Body of pancreas (tissue), 4 donors: ENCODE results near the gene MYOM1. TPM values are rescaled to one million over a fixed set of nuclear protein-coding genes. Genes with fewer than 3 reads are reported as not detected.
"Not testable (repeated sequence)": the region's sequence is repeated elsewhere in the genome, so short reads cannot be mapped to it uniquely, and the experiment has no call there.

Experiments
- ATAC-seq: fragments of 150-250 bp; one replicate; pipeline ENCODE4 v1.9.1; 2016
- DNase-seq, 4 donors: peaks; one replicate each; pipeline ENCODE4 v3.0.0-alpha.2; 2019
- H3K27ac ChIP-seq, 4 donors: fragments of 200-600 bp; sonication (generic); 1 replicate in 3 of 4; 2 replicates in 1 of 4; pipeline versions ENCODE4 v1.5.1 to v1.6.1; 2016 to 2019; ENCODE audit warnings: mild to moderate bottlenecking in 1 of 4, mixed read lengths in 1 of 4, moderate library complexity in 1 of 4
- H3K27me3 ChIP-seq, 2 donors: fragments of 200-600 bp; sonication (generic); one replicate each; pipeline ENCODE4 v1.6.0; 2016; ENCODE audit warnings: mild to moderate bottlenecking in 1 of 2
- H3K36me3 ChIP-seq, 2 donors: fragments of 200-600 bp; sonication (generic); replicated peaks in 1 of 2; 2 replicates each; pipeline ENCODE4 v1.5.1; 2016; ENCODE audit warnings: low read depth in 2 of 2; ENCODE audit not compliant: insufficient read depth in 1 of 2
- H3K4me1 ChIP-seq: fragments of 200-600 bp; sonication (generic); one replicate; pipeline ENCODE4 v1.6.0; 2016
- H3K4me3 ChIP-seq, 2 donors: fragments of 200-600 bp; sonication (generic); 1 replicate in 1 of 2; 2 replicates in 1 of 2; pipeline ENCODE4 v1.5.1; 2016 to 2019
- H3K9me3 ChIP-seq, 3 donors: fragments of 200-600 bp; sonication (generic); 1 replicate in 2 of 3; 2 replicates in 1 of 3; pipeline ENCODE4 v1.5.1; 2016
- CTCF ChIP-seq, 7 experiments: fragments of 450-650 bp in 4 of 7; fragments of 200-600 bp in 3 of 7; sonication (generic) in 3 of 7; IDR thresholded peaks; one replicate each; pipeline ENCODE4 v1.5.1; 2016 to 2019; ENCODE audit warnings: antibody characterized with exemption in 7 of 7
- POLR2A ChIP-seq, 3 donors: fragments of 450-650 bp; IDR thresholded peaks; one replicate each; pipeline ENCODE4 v1.6.1; 2016; ENCODE audit warnings: antibody characterized with exemption in 3 of 3, mild to moderate bottlenecking in 2 of 3
- WGBS, 2 donors: methylation state at CpG; one replicate each; pipeline ENCODE4 v1.1.5; 2017; 5-methylcytosine and 5-hydroxymethylcytosine counted together
- intact Hi-C: fragments of 100-400 bp; cut with DNase I; formaldehyde crosslinking; loops from one replicate; pipeline ENCODE4 v1.15.1; 2023
- total RNA-seq, 2 donors: library from RNA; depleted of rRNA; stranded (reverse); fragments of >200 nt; gene quantifications; one replicate each; pipeline ENCODE4 v1.1.0, GENCODE V29; 2016

MYOM1 gene
- total RNA-seq, 2 donors from 2014 or later = 10.9 to 21.8 TPM

- intact Hi-C loops = no loop called here
- H3K4me1 ChIP-seq = no peaks in the 10 kb centered on the region
- H3K27me3 ChIP-seq = no peaks in the 10 kb centered on the region
- peak overlapping the region in 2 of 4 donors; percentile 54 to 76 for H3K27ac ChIP-seq
- TF ChIP-seq POLR2A (IDR thresholded peaks at IDR 0.05) (no peak), CTCF (IDR thresholded peaks at IDR 0.05) (no peak)
- DNase-seq (peak in 3 of 4 donors; percentile 39 to 75 (median 61)), ATAC-seq (peak; percentile 84)
- no peaks in the 10 kb centered on the region for H3K36me3 ChIP-seq
- H3K9me3 ChIP-seq = no peaks in the 10 kb centered on the region
- H3K4me3 ChIP-seq = no peak overlapping the region
- 25 to 32% methylated on average over 4 of the region's 4 CpGs for WGBS, 2 donors
Observed at GRCh38 chr18:3037423-3037915, 182.3 kb downstream of the MYOM1 start.

- TF ChIP-seq CTCF (IDR thresholded peaks at IDR 0.05) (no peak), POLR2A (IDR thresholded peaks at IDR 0.05) (no peak)
- Histone ChIP-seq H3K4me1 (no peaks in the 10 kb centered on the region), H3K27ac (no peak overlapping the region), H3K27me3 (no peaks in the 10 kb centered on the region), H3K9me3 (no peaks in the 10 kb centered on the region), H3K36me3 (no peaks in the 10 kb centered on the region), H3K4me3 (no peak overlapping the region)
- DNase-seq = no peak
- 82 to 85% methylated on average over 5 of the region's 5 CpGs for WGBS, 2 donors
- no peak for ATAC-seq
- intact Hi-C loops = no loop called here
Observed at GRCh38 chr18:3036108-3036507, 183.7 kb downstream of the MYOM1 start.

GRCh38 chr18:3035635-3036034 is 184.1 kb downstream of the MYOM1 start:
- 90 to 95% methylated on average over 5 of the region's 5 CpGs for WGBS, 2 donors
- intact Hi-C loops = no loop called here
- no peak for DNase-seq
- Histone ChIP-seq H3K4me3 (no peak overlapping the region), H3K27me3 (no peaks in the 10 kb centered on the region), H3K36me3 (no peaks in the 10 kb centered on the region), H3K4me1 (no peaks in the 10 kb centered on the region), H3K27ac (no peak overlapping the region), H3K9me3 (no peaks in the 10 kb centered on the region)
- TF ChIP-seq CTCF (IDR thresholded peaks at IDR 0.05) = no peak
- TF ChIP-seq POLR2A (IDR thresholded peaks at IDR 0.05) = no peak
- no peak for ATAC-seq

GRCh38 chr18:3032721-3033120 is 187.0 kb downstream of the MYOM1 start:
- TF ChIP-seq POLR2A (IDR thresholded peaks at IDR 0.05) (no peak), CTCF (IDR thresholded peaks at IDR 0.05) (no peak)
- DNase-seq = no peak
- Histone ChIP-seq H3K27ac (no peak overlapping the region), H3K9me3 (no peaks in the 10 kb centered on the region), H3K36me3 (no peaks in the 10 kb centered on the region), H3K4me3 (no peak overlapping the region), H3K27me3 (no peaks in the 10 kb centered on the region), H3K4me1 (no peaks in the 10 kb centered on the region)
- no peak for ATAC-seq
- intact Hi-C loops = no loop called here
- WGBS, 2 donors = 75 to 82% methylated on average over 3 of the region's 3 CpGs

GRCh38 chr18:3029215-3029952 is 190.4 kb downstream of the MYOM1 start:
- ATAC-seq = no peak
- 51 to 56% methylated on average over 12 of the region's 12 CpGs for WGBS, 2 donors
- Histone ChIP-seq H3K4me3 (no peak overlapping the region), H3K27me3 (no peaks in the 10 kb centered on the region), H3K4me1 (no peaks in the 10 kb centered on the region), H3K9me3 (no peaks in the 10 kb centered on the region), H3K36me3 (no peaks in the 10 kb centered on the region), H3K27ac (no peak overlapping the region)
- no peak for DNase-seq
- TF ChIP-seq POLR2A (IDR thresholded peaks at IDR 0.05) = no peak
- TF ChIP-seq CTCF (IDR thresholded peaks at IDR 0.05) = no peak
- intact Hi-C loops = no loop called here

GRCh38 chr18:3028115-3028514 is 191.7 kb downstream of the MYOM1 start:
- H3K4me3 ChIP-seq, H3K36me3 ChIP-seq, H3K27me3 ChIP-seq, DNase-seq, H3K27ac ChIP-seq, H3K9me3 ChIP-seq, ATAC-seq, H3K4me1 ChIP-seq, intact Hi-C loops: not testable (repeated sequence)
- 93 to 98% methylated on average over 3 of the region's 3 CpGs for WGBS, 2 donors
